Endothelial cell of umbilical vein (primary cell): Measurements from ENCODE around the gene CFAP43. TPM values are rescaled to one million over a fixed set of nuclear protein-coding genes. Genes with fewer than 3 reads are reported as not detected.

Source experiments
- BruUV-seq: library from RNA; stranded (reverse); fragments of 400-500 nt; replicated peaks from 2 replicates; lab custom pipeline; 2021; lab: Mats Ljungman, UMichigan
- CTCF ChIA-PET: fragments of 300-600, 350-600 bp; sonication (Branson Sonifier 250); formaldehyde crosslinking; loops from one replicate; lab custom pipeline; 2021; ENCODE audit warnings: antibody characterized with exemption, inconsistent platforms; lab: Charles Lee
- POLR2A ChIA-PET: fragments of 300-600, 350-600 bp; sonication (Branson Sonifier 250); formaldehyde crosslinking; loops from one replicate; lab custom pipeline; 2021; ENCODE audit warnings: antibody characterized with exemption, inconsistent platforms; lab: Charles Lee
- DNase-seq: peaks from one replicate; pipeline ENCODE4 v3.0.0-alpha.2; 2011; ENCODE audit warnings: low read depth, low spot score
- FAIRE-seq: peaks from 2 replicates; lab custom pipeline; 2011; peaks lifted over from hg19 to GRCh38; lab: Jason Lieb, UNC
- H2AFZ ChIP-seq: 2 replicates; pipeline ENCODE4 v1.6.0; 2012; ENCODE audit warnings: low read depth, low read length, control low read depth, inconsistent platforms
- H3K27ac ChIP-seq: 2 replicates; pipeline ENCODE4 v1.5.1; 2011; ENCODE audit warnings: low read depth, mild to moderate bottlenecking, control low read depth, low read length, moderate library complexity; ENCODE audit not compliant: insufficient read depth
- H3K27me3 ChIP-seq, 2 experiments: 2 replicates each; pipeline versions ENCODE4 v1.6.0 to v1.6.1; 2011; ENCODE audit warnings: low read length in 2 of 2, mixed read lengths in 1 of 2; ENCODE audit not compliant: control insufficient read depth in 2 of 2, insufficient read depth in 2 of 2
- H3K36me3 ChIP-seq, 2 experiments: 2 replicates in 1 of 2; 3 replicates in 1 of 2; pipeline ENCODE4 v1.5.1; 2011; ENCODE audit warnings: low read length in 2 of 2, mild to moderate bottlenecking in 1 of 2, moderate library complexity in 1 of 2; ENCODE audit not compliant: control insufficient read depth in 2 of 2, insufficient read depth in 2 of 2; ENCODE audit errors: extremely low read depth in 1 of 2
- H3K4me1 ChIP-seq: 3 replicates; pipeline ENCODE4 v1.5.1; 2011; ENCODE audit warnings: mild to moderate bottlenecking, low read length; ENCODE audit not compliant: control insufficient read depth, insufficient read depth; ENCODE audit errors: extremely low read depth
- H3K4me2 ChIP-seq: 2 replicates; pipeline ENCODE4 v1.6.1; 2011; ENCODE audit warnings: low read length, control low read depth, mixed read lengths; ENCODE audit not compliant: insufficient read depth
- H3K4me3 ChIP-seq, 3 experiments: fragments of 200-600 bp in 1 of 3; sonication (generic), shearing (Covaris generic) in 1 of 3; replicated peaks in 1 of 3; 2 replicates each; pipeline ENCODE4 v1.5.1; 2011 to 2016; ENCODE audit warnings: control low read depth in 3 of 3, low read length in 3 of 3, mild to moderate bottlenecking in 2 of 3, inconsistent platforms in 1 of 3, low read depth in 1 of 3, moderate library complexity in 1 of 3; ENCODE audit not compliant: insufficient read depth in 1 of 3
- H3K79me2 ChIP-seq: 2 replicates; pipeline ENCODE4 v1.6.0; 2012; ENCODE audit warnings: low read length, inconsistent platforms; ENCODE audit not compliant: control insufficient read depth, insufficient read depth
- H3K9ac ChIP-seq: replicated peaks from 2 replicates; pipeline ENCODE3; 2011; ENCODE audit warnings: low read length, control low read depth; ENCODE audit not compliant: insufficient read depth; ENCODE audit errors: extremely low read depth
- H3K9me1 ChIP-seq: replicated peaks from 3 replicates; pipeline ENCODE4 v1.6.0; 2011; ENCODE audit warnings: mild to moderate bottlenecking, low read length; ENCODE audit not compliant: control insufficient read depth, insufficient read depth; ENCODE audit errors: extremely low read depth
- H3K9me3 ChIP-seq: replicated peaks from 2 replicates; pipeline ENCODE4 v1.5.1; 2012; ENCODE audit warnings: low read length, inconsistent platforms; ENCODE audit not compliant: control insufficient read depth, insufficient read depth
- H4K20me1 ChIP-seq: replicated peaks from 2 replicates; pipeline ENCODE3; 2011; ENCODE audit warnings: mild to moderate bottlenecking, low read length; ENCODE audit not compliant: control insufficient read depth, insufficient read depth; ENCODE audit errors: extremely low read depth
- EZH2 ChIP-seq: IDR thresholded peaks from 2 replicates; pipeline ENCODE4 v1.6.1; 2012; ENCODE audit warnings: borderline replicate concordance, low read depth, mild to moderate bottlenecking, moderate library complexity, low read length, inconsistent platforms; ENCODE audit not compliant: severe bottlenecking
- FOS ChIP-seq: IDR thresholded peaks from 2 replicates; pipeline ENCODE4 v1.6.1; 2011; ENCODE audit warnings: mild to moderate bottlenecking, low read length, moderate library complexity, borderline replicate concordance; ENCODE audit not compliant: insufficient read depth
- GATA2 ChIP-seq: IDR thresholded peaks from 2 replicates; pipeline ENCODE4 v1.7.0; 2011; ENCODE audit warnings: low read depth, mild to moderate bottlenecking, moderate library complexity, mixed read lengths, low read length; ENCODE audit not compliant: insufficient read length, insufficient read depth
- JUN ChIP-seq: IDR thresholded peaks from 2 replicates; pipeline ENCODE4 v1.6.1; 2011; ENCODE audit warnings: borderline replicate concordance, low read depth; ENCODE audit not compliant: insufficient read length, insufficient read depth
- MYC ChIP-seq: IDR thresholded peaks from one replicate; pipeline ENCODE4 v1.6.1; 2011; ENCODE audit warnings: mild to moderate bottlenecking, low read depth, low read length
- POLR2A ChIP-seq: IDR thresholded peaks from 2 replicates; pipeline ENCODE4 v1.6.1; 2012; ENCODE audit warnings: low read depth, mild to moderate bottlenecking, control low read depth, low read length
- POLR2AphosphoS5 ChIP-seq: IDR thresholded peaks from 2 replicates; pipeline ENCODE4 v1.6.1; 2012; ENCODE audit warnings: low read depth, mild to moderate bottlenecking, control low read depth, low read length, moderate library complexity; ENCODE audit not compliant: insufficient read depth
- dilution Hi-C: fragments of 300-500 bp; cut with MboI; formaldehyde crosslinking; loops from one replicate; pipeline ENCODE4 v1.15.0; 2019; ENCODE audit warnings: low sequenced_read_pairs; ENCODE audit not compliant: extremely low pct_ligation_motif_present
- intact Hi-C: fragments of 100-400 bp; cut with micrococcal nuclease; formaldehyde crosslinking; loops from one replicate; pipeline ENCODE4 v1.10.0; 2022
- polyA plus RNA-seq, 4 experiments: library from polyadenylated mRNA; depleted of rRNA in 3 of 4; stranded (reverse) in 3 of 4; unstranded in 1 of 4; fragments of >200 nt; gene quantifications; 2 replicates each; pipeline versions ENCODE4 v1.2.1 to v1.2.3, GENCODE V29; 2011 to 2012; ENCODE audit warnings: missing spikeins in 1 of 4
- total RNA-seq: library from RNA; stranded (reverse); gene quantifications from 2 replicates; pipeline ENCODE4 v1.2.3, GENCODE V29; 2021
- TF ChIP-seq, protein P1 (sequence below), 2 donors: IDR thresholded peaks; 1 replicate in 1 of 2; 2 replicates in 1 of 2; pipeline ENCODE4 v1.5.1; 2011; ENCODE audit warnings: low read length in 2 of 2, mild to moderate bottlenecking in 2 of 2, moderate library complexity in 2 of 2, control low read depth in 1 of 2, inconsistent platforms in 1 of 2, low read depth in 1 of 2; ENCODE audit not compliant: insufficient read depth in 1 of 2; ENCODE audit errors: extremely low read depth in 1 of 2
- TF ChIP-seq, protein P2 (sequence below): IDR thresholded peaks from 2 replicates; pipeline ENCODE4 v1.6.1; 2011; ENCODE audit not compliant: insufficient read depth, insufficient read length

The CFAP43 gene
- total and polyA plus RNA-seq, 2 donors (not counting 3 experiments of a cell fraction or from before 2014, with no cell fraction given), result 0.04 TPM; not detected in 1

- peaks cover 2% of the 10 kb centered on the region in 2 experiments for H3K27me3 ChIP-seq
- no peaks in the 10 kb centered on the region for H3K9me3 ChIP-seq
- no peaks in the 10 kb centered on the region for H3K36me3 ChIP-seq
- ChIA-PET CTCF (no interaction called here), POLR2A (no interaction called here)
- H3K79me2 ChIP-seq, result peaks cover 21% of the 10 kb centered on the region
- no TSS peak for BruUV-seq
- H3K27ac ChIP-seq, result no peak overlapping the region
- no peaks in the 10 kb centered on the region for H3K9me1 ChIP-seq
- DNase-seq (no peak), FAIRE-seq (no peak)
- no peak overlapping the region for H3K4me2 ChIP-seq
- TF ChIP-seq GATA2 (no peak), POLR2A (no peak)
- TF ChIP-seq, protein P1, sequence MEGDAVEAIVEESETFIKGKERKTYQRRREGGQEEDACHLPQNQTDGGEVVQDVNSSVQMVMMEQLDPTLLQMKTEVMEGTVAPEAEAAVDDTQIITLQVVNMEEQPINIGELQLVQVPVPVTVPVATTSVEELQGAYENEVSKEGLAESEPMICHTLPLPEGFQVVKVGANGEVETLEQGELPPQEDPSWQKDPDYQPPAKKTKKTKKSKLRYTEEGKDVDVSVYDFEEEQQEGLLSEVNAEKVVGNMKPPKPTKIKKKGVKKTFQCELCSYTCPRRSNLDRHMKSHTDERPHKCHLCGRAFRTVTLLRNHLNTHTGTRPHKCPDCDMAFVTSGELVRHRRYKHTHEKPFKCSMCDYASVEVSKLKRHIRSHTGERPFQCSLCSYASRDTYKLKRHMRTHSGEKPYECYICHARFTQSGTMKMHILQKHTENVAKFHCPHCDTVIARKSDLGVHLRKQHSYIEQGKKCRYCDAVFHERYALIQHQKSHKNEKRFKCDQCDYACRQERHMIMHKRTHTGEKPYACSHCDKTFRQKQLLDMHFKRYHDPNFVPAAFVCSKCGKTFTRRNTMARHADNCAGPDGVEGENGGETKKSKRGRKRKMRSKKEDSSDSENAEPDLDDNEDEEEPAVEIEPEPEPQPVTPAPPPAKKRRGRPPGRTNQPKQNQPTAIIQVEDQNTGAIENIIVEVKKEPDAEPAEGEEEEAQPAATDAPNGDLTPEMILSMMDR (IDR thresholded peaks at IDR 0.05; ENCODE audit: extremely low read depth in 1 of 2, insufficient read depth in 1 of 2, low read depth in 1 of 2, low read length in 2 of 2), result no peak
- H3K4me1 ChIP-seq, result peaks cover 12% of the 10 kb centered on the region
- intact Hi-C loops, result no loop called here
- H2AFZ ChIP-seq, result no peak overlapping the region
- H4K20me1 ChIP-seq, result no peaks in the 10 kb centered on the region
- no peak overlapping the region for H3K4me3 ChIP-seq
- dilution Hi-C loops, result no loop called here
- H3K9ac ChIP-seq, result no peak overlapping the region
Observed at GRCh38 chr10:104251443-104251842, 19.3 kb upstream of the CFAP43 start.

DNA sequence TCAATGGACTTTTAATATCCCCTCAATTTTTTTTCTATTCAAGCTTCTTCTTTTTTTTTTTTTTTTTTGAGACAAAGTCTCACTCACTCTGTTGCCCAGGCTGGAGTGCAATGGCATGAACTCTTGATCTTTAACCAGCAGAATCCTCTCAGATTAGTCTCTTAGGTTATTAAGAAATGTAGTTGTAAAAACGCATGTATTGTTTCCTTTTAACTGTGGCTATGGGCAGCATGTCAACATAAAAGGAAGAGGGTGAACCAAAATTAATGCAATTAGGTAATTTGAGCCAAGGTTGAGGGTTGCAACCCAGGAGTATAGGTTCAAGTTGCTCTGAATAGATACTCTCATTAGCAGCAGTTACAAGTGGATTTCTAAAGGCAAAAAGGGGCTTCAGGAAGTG is 18.2 kb upstream of the CFAP43 start:
- no peak for DNase-seq
- peaks cover 6% of the 10 kb centered on the region for H3K4me1 ChIP-seq
- BruUV-seq, result no TSS peak
- no peaks in the 10 kb centered on the region for H3K9me1 ChIP-seq
- intact Hi-C loops, result no loop called here
- H3K4me3 ChIP-seq, result no peak overlapping the region
- no peak overlapping the region for H2AFZ ChIP-seq
- peaks cover 11% of the 10 kb centered on the region for H3K79me2 ChIP-seq
- H4K20me1 ChIP-seq, result no peaks in the 10 kb centered on the region
- H3K9me3 ChIP-seq, result no peaks in the 10 kb centered on the region
- POLR2A ChIA-PET, result interaction anchor here (0.6 kb wide), 1 partner anchor 360 kb away, joined by 5 read pairs; no protein-coding TSS in a partner anchor
- FAIRE-seq, result no peak
- dilution Hi-C loops, result no loop called here
- no peak overlapping the region for H3K27ac ChIP-seq
- CTCF ChIA-PET, result interaction anchor here (0.9 kb wide), 1 partner anchor 24 kb away, joined by 4 read pairs; no protein-coding TSS in a partner anchor
- no peak for TF ChIP-seq JUN
- no peak for TF ChIP-seq FOS
- TF ChIP-seq, protein P1 (IDR thresholded peaks at IDR 0.05; ENCODE audit: extremely low read depth in 1 of 2, insufficient read depth in 1 of 2, low read depth in 1 of 2, low read length in 2 of 2), result no peak
- no peak for TF ChIP-seq POLR2AphosphoS5
- TF ChIP-seq EZH2, result no peak
- no peak for TF ChIP-seq GATA2
- TF ChIP-seq, protein P2, sequence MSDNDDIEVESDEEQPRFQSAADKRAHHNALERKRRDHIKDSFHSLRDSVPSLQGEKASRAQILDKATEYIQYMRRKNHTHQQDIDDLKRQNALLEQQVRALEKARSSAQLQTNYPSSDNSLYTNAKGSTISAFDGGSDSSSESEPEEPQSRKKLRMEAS, result no peak
- no peak for TF ChIP-seq POLR2A
- TF ChIP-seq MYC, result no peak
- H3K9ac ChIP-seq, result no peak overlapping the region
- no peak overlapping the region for H3K4me2 ChIP-seq
- H3K27me3 ChIP-seq, result peaks cover 2% of the 10 kb centered on the region in 2 experiments
- H3K36me3 ChIP-seq, result no peaks in the 10 kb centered on the region
